GM12873 (cell line): ENCODE data around the gene PEX1.

ENCODE experiments used
- TF ChIP-seq, protein P1 (sequence below): IDR thresholded peaks from 2 replicates; pipeline ENCODE4 v1.5.1; 2012; ENCODE audit warnings: low read depth, mild to moderate bottlenecking, moderate library complexity, low read length, control low read depth; ENCODE audit not compliant: insufficient read depth; ENCODE audit errors: missing control alignments

The PEX1 gene

DNA sequence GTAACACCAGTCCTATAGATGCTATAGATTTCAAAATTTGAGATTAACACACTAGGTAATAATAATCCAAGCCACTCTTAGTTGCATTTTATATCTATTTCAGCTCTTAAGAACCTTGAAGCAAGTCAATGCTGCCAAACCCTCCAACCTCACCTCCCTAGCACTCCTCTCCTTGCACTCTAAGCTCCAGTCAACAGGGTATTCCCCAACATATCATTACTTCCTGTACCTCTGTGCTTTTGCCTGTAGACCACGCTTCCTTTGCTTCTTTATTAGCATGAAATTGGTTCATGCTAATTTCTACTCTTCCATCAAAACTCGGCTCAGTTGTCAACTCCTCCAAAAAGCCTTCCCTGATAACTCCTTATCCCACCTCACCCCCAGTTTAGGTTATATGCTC, 24.6 kb downstream of the PEX1 start:
- TF ChIP-seq, protein P1, sequence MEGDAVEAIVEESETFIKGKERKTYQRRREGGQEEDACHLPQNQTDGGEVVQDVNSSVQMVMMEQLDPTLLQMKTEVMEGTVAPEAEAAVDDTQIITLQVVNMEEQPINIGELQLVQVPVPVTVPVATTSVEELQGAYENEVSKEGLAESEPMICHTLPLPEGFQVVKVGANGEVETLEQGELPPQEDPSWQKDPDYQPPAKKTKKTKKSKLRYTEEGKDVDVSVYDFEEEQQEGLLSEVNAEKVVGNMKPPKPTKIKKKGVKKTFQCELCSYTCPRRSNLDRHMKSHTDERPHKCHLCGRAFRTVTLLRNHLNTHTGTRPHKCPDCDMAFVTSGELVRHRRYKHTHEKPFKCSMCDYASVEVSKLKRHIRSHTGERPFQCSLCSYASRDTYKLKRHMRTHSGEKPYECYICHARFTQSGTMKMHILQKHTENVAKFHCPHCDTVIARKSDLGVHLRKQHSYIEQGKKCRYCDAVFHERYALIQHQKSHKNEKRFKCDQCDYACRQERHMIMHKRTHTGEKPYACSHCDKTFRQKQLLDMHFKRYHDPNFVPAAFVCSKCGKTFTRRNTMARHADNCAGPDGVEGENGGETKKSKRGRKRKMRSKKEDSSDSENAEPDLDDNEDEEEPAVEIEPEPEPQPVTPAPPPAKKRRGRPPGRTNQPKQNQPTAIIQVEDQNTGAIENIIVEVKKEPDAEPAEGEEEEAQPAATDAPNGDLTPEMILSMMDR, result no peak

DNA sequence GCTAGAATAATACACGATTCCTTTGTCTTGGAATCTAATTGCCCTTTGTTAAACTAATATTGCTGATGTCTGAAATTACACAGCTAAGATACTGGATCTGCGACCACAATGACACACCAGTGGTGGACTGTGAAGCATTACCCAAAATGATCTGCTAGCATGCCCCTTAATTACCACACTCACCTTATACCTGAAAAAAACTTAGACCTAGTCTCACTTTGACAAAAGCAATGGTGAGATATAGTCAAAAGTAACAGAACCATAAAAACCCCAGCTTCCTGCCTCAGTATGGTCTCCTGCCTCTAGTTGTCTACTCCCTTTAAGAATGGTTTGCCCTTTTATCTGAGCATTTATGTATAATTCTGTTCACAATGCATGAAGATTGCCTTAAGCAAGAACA, 29.8 kb downstream of the PEX1 start:
- TF ChIP-seq, protein P1, result no peak

DNA sequence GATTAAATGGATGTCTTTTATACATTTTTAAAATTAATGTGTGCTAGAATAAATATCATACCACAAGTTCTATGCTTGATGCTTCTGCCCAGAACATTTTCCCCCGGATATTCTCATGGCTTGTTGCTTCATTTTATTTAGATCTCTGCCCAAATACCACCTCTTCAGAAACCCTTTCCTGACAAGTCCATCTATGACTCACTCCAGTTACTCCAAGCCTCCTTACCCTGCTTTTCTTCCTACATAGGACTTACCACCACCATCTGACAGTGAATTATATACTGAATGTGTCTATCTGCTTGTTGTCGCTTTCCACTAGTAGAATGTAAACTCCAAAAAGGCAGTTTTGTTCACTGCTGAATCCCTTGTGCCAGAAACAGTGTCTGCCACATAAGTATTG, 31.4 kb downstream of the PEX1 start:
- TF ChIP-seq, protein P1, result no peak

DNA sequence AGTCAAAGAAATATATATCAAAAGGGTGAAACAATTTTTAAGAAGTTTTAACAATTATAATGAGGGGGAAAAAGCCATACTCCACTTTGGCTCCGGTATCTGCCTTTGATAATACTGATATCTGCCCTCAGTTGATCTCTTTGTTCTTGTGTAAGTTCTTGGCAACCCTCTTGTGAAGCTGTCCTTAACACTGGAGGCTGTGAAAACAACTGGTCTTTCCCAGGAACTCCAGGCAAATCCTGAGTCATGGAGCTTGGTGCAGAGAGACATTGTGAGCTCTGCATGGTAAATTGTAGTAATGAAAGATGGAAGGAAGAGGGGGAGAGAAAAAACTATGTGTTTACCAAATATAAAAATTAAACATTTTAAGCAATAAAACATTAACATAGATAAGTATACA, 38.7 kb downstream of the PEX1 start:
- TF ChIP-seq, protein P1, result no peak

DNA sequence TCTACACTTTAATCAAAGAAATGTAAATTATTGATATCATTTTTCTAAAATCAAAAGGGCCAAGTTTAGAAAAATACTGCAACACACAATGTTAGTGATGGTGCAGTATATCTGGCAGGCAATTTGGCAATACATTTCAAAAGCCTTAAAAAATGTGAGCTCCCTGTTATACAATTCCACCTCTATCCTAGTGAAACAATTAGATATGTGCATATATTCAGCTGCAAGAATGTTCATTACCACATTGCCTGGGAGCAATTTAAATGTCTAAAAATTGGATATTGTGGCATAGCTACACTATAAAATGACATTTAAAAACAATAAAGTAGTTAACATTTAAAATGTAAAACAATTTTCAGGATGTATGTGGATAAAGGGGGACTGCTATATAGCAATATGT, 40.5 kb downstream of the PEX1 start:
- TF ChIP-seq, protein P1, result no peak

DNA sequence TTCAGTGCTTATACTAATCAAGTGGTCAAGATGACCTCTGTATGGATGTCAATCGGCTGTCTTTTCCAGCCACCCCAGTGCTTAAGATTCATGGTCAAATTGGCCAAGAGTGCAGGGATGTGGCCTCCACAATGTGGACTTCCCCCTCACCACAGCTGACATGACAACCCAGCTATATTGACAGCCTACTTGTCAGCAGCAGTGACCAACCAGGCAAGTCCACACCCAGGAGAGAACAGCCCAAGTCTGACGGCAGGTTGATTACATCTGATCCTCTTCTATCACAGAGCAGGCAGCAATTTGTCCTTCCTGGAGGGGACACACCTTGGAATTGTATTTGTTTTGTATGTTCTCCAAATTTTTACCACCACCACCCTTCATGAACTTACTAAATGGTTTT, 42.3 kb downstream of the PEX1 start:
- TF ChIP-seq, protein P1, result no peak

DNA sequence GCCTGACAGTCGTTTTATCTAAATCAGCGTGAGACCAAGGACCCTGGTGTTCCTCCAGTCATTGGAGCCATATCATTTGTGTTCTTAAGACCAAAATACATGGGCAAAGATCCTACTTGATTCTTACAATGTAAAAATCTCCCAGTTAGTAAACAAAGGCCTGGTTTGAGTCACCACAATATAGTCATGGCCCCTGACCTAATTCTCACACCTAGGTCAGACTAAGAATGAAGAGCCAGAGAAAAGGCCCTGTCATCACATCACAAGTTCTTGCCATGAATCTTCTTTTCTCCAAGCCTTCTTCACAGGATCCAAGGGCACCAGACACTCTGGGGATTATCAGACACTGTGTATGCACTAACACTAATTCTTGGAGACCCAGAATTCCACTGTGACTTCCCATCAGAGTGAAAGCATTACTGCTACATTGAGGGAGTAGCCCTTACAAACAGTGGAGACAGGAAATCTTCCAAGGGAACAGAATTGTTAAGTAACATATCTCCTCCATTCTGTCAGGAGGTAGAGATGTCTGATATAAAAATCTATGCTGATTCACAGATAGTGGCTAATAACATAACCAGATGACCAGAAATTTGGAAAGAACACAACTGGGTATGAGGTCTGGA, 42.9 kb downstream of the PEX1 start:
- TF ChIP-seq, protein P1, result no peak
